Vagina (tissue), 2 donors: ENCODE data around the gene CLCN6.

Source experiments
- CTCF ChIP-seq, 3 experiments: fragments of 450-650 bp in 2 of 3; fragments of 200-600 bp in 1 of 3; sonication (generic) in 1 of 3; IDR thresholded peaks; one replicate each; pipeline ENCODE4 v1.5.1; 2017 to 2019; ENCODE audit warnings: antibody characterized with exemption in 3 of 3, mild to moderate bottlenecking in 2 of 3, moderate library complexity in 2 of 3
- POLR2A ChIP-seq, 2 donors: fragments of 450-650 bp; IDR thresholded peaks; one replicate each; pipeline ENCODE4 v1.6.1; 2017; ENCODE audit warnings: antibody characterized with exemption in 2 of 2, mild to moderate bottlenecking in 2 of 2, moderate library complexity in 2 of 2
- POLR2AphosphoS5 ChIP-seq, 2 donors: sonication (generic); formaldehyde crosslinking; IDR thresholded peaks; one replicate each; pipeline ENCODE4 v1.9.0; 2017; ENCODE audit warnings: antibody characterized with exemption in 2 of 2, mild to moderate bottlenecking in 2 of 2, low read depth in 1 of 2; ENCODE audit not compliant: insufficient read depth in 1 of 2

DNA sequence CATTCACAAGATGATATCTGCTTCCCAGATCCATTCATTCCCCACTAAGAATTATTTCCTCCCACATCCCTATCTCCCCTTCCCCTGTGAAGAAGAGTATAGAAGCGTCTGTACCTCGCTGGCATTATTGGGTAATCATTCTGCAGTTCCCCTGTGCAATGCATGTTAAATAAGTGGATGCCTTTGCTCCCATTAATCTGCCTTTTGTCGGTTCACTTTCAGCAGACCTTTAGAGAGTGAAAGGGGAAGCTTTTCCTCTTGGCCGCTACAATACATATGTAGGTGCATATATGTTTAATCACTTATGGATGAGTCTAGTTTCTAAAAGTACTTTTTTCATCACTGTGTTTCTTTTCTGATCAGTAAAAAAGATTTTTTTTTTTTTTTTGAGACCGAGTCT is 7.0 kb downstream of the CLCN6 start:
- TF ChIP-seq POLR2AphosphoS5 (IDR thresholded peaks at IDR 0.05; ENCODE audit: insufficient read depth in 1 of 2, low read depth in 1 of 2) (no peak), CTCF (IDR thresholded peaks at IDR 0.05) (no peak), POLR2A (IDR thresholded peaks at IDR 0.05) (no peak)
